ENCODE results near the gene ADGRG2. TPM values are rescaled to one million over a fixed set of nuclear protein-coding genes. Genes with fewer than 3 reads are reported as not detected.
"Not testable (repeated sequence)": the region's sequence is repeated elsewhere in the genome, so short reads cannot be mapped to it uniquely, and the experiment has no call there.

Gene ADGRG2
- total and polyA plus RNA-seq, 7 experiments from 2014 or later, result 0.08 TPM; not detected in 6

DNA sequence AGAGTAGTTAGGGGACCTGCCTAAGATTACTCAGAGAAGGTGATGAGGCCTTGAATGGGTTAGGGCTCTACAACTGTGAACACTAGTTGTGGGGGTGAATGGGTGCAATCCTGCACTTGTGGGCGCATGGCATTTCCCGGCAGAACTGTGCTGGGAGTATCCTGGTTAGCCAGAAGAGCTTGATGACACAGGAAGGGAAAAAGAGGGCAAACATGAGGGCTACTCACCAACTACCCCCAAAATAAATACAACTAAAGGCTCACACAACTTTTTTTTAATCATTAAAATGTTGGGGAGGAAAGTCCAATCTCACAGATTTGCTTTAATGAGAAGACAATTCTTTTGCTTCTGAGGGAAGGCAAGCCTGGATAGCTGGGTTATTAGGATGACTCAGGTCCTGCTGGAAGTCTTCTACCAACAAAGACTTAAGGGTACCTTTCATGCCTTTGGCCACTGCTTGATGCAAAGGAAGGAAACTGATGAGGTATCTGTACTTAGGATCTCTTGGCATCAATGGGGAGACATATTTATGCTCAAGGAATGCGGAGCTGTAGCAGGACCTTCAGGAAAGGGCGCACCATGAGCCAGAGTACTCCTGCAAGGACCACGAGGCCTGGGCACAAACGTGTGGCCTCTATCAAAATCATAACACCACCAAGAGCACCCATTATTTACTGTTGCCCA, 141.0 kb downstream of the ADGRG2 start:
- Histone ChIP-seq H3K4me3 (ENCODE audit: low read length) (no peak overlapping the region), H3K9me3 (ENCODE audit: control insufficient read depth in 2 of 3, low read length in 3 of 3) (no peaks in the 10 kb centered on the region), H3K36me3 (ENCODE audit: control insufficient read depth in 2 of 3, insufficient read depth in 3 of 3, low read length in 3 of 3) (peaks cover 0 to 7% (median 0%) of the 10 kb centered on the region in 3 experiments), H3K27ac (ENCODE audit: low read depth, low read length) (no peak overlapping the region), H3K4me1 (ENCODE audit: control insufficient read depth in 2 of 2, insufficient read depth in 2 of 2, low read length in 2 of 2) (peaks cover 3 to 17% of the 10 kb centered on the region in 2 donors), H3K27me3 (ENCODE audit: control insufficient read depth in 2 of 2, insufficient read depth in 2 of 2, low read length in 2 of 2) (no peaks in the 10 kb centered on the region)
- no peak overlapping the region for H3K27ac Mint-ChIP-seq
- H3K9me3 Mint-ChIP-seq, result no peaks in the 10 kb centered on the region
- intact Hi-C loops (cut with micrococcal nuclease), result no loop called here
- no peaks in the 10 kb centered on the region for H3K27me3 Mint-ChIP-seq
- CTCF ChIA-PET, result no interaction called here
- no peak for DNase-seq
- no peak for ATAC-seq
- POLR2A ChIA-PET, result no interaction called here
- H3K36me3 Mint-ChIP-seq, result no peaks in the 10 kb centered on the region
- no peak overlapping the region for H3K4me3 Mint-ChIP-seq
- peaks cover 5 to 25% (median 10%) of the 10 kb centered on the region in 7 donors for H3K4me1 Mint-ChIP-seq

DNA sequence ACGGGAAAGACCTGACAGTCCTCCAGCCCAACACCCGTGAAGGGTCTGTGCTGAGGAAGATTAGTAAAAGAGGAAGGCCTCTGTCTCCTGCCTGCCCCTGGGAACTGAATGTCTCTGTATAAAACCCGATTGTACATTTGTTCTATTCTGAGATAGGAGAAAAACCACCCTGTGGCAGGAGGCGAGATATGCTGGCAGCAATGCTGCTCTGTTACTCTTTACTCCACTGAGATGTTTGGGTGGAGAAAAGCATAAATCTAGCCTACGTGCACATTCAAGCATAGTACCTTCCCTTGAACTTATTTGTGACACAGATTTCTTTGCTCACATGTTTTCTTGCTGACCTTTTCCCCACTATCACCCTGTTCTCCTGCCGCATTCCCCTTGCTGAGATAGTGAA, 142.0 kb downstream of the ADGRG2 start:
- H3K27me3 ChIP-seq (ENCODE audit: control insufficient read depth in 2 of 2, insufficient read depth in 2 of 2, low read length in 2 of 2); H3K4me3 Mint-ChIP-seq; DNase-seq; H3K36me3 Mint-ChIP-seq; POLR2A ChIA-PET; CTCF ChIA-PET; H3K36me3 ChIP-seq (ENCODE audit: control insufficient read depth in 2 of 3, insufficient read depth in 3 of 3, low read length in 3 of 3); intact Hi-C loops (cut with micrococcal nuclease); H3K27me3 Mint-ChIP-seq; H3K27ac ChIP-seq (ENCODE audit: low read depth, low read length); H3K4me3 ChIP-seq (ENCODE audit: low read length); ATAC-seq; H3K9me3 ChIP-seq (ENCODE audit: control insufficient read depth in 2 of 3, low read length in 3 of 3); H3K27ac Mint-ChIP-seq; H3K9me3 Mint-ChIP-seq: not testable (repeated sequence)
- peaks cover 3 to 17% of the 10 kb centered on the region in 2 donors for H3K4me1 ChIP-seq (ENCODE audit: control insufficient read depth in 2 of 2, insufficient read depth in 2 of 2, low read length in 2 of 2)
- peaks cover 3 to 22% (median 8%) of the 10 kb centered on the region in 7 donors for H3K4me1 Mint-ChIP-seq

DNA sequence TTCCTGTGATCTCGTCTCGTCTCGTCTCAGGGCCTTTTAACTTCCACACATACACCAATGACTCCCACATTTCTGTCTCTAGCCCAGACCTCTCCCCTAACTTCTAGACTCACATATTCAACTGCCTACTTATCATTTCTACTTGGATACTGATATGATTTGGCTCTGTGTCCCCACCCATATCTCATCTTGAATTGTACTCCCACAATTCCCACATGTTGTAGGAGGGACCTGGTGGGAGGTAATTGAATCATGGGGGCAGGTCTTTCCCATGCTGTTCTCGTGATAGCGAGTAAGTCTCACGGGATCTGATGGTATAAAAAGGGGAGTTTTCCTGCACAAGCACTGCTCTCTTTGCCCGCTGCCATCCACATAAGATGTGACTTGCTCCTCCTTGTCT, 147.3 kb downstream of the ADGRG2 start:
- DNase-seq, result no peak
- intact Hi-C loops (cut with micrococcal nuclease), result no loop called here
- no peaks in the 10 kb centered on the region for H3K27me3 ChIP-seq (ENCODE audit: control insufficient read depth in 2 of 2, insufficient read depth in 2 of 2, low read length in 2 of 2)

DNA sequence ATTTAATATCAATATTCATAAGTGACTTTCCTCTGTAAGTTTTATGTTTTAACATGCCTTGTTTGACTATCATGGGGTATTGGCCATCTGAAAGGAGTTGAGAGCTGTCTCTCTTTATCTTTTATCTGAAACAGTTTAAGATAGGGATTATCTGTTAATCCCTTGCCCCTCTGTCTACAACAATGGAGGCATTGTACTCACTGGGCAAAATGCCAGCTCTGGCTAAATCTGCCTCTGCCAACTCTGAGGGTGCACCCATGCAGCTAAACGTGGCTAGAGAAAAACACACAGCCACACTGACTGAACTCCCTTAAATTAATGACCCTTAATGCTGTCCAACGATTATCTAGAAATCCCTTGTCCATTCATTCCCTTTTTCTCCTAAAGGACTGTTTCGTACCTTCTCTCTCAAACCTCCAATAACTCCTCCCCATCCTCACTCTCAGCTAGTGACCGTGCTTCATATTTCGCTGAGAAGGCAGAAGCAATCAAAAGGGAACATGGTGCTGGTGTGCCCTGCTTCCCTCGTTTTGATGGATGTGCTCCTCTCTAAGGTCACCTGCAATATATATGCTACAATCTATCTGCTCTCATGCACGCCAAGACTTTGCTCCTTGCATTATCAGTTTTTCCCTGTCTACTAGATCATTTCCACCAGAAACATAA, 148.6 kb downstream of the ADGRG2 start:
- peaks cover 0 to 9% (median 6%) of the 10 kb centered on the region in 5 donors for H3K36me3 Mint-ChIP-seq
- intact Hi-C loops (cut with micrococcal nuclease), result no loop called here
- Histone ChIP-seq H3K4me1 (ENCODE audit: control insufficient read depth in 2 of 2, insufficient read depth in 2 of 2, low read length in 2 of 2) (no peaks in the 10 kb centered on the region), H3K36me3 (ENCODE audit: control insufficient read depth in 2 of 3, insufficient read depth in 3 of 3, low read length in 3 of 3) (no peaks in the 10 kb centered on the region), H3K27me3 (ENCODE audit: control insufficient read depth in 2 of 2, insufficient read depth in 2 of 2, low read length in 2 of 2) (no peaks in the 10 kb centered on the region), H3K4me3 (ENCODE audit: low read length) (no peak overlapping the region), H3K9me3 (ENCODE audit: control insufficient read depth in 2 of 3, low read length in 3 of 3) (no peaks in the 10 kb centered on the region), H3K27ac (ENCODE audit: low read depth, low read length) (no peak overlapping the region)
- H3K4me3 Mint-ChIP-seq, result no peak overlapping the region
- peaks cover 0 to 19% (median 13%) of the 10 kb centered on the region in 7 donors for H3K4me1 Mint-ChIP-seq
- H3K27me3 Mint-ChIP-seq, result no peaks in the 10 kb centered on the region
- no peak for DNase-seq
- CTCF ChIA-PET, result no interaction called here
- no peak for ATAC-seq
- H3K27ac Mint-ChIP-seq, result no peak overlapping the region
- POLR2A ChIA-PET, result no interaction called here
- H3K9me3 Mint-ChIP-seq, result peaks cover 0 to 3% (median 0%) of the 10 kb centered on the region in 11 donors

More for the DNA sequence above, 147.3 kb downstream of the ADGRG2 start:
- ChIA-PET CTCF (no interaction called here), POLR2A (interaction anchor here (0.6 kb wide), 1 partner anchor 21 kb away, joined by 8 read pairs; no protein-coding TSS in a partner anchor)
- Mint-ChIP-seq H3K4me3 (peak overlapping the region in 1 of 10 donors; percentile 12), H3K27ac (no peak overlapping the region), H3K9me3 (peaks cover 0 to 3% (median 0%) of the 10 kb centered on the region in 11 donors), H3K4me1 (peaks cover 0 to 19% (median 13%) of the 10 kb centered on the region in 7 donors), H3K27me3 (no peaks in the 10 kb centered on the region), H3K36me3 (peaks cover 0 to 9% (median 6%) of the 10 kb centered on the region in 5 donors)
- Histone ChIP-seq H3K4me3 (ENCODE audit: low read length) (no peak overlapping the region), H3K36me3 (ENCODE audit: control insufficient read depth in 2 of 3, insufficient read depth in 3 of 3, low read length in 3 of 3) (no peaks in the 10 kb centered on the region), H3K4me1 (ENCODE audit: control insufficient read depth in 2 of 2, insufficient read depth in 2 of 2, low read length in 2 of 2) (no peaks in the 10 kb centered on the region), H3K27ac (ENCODE audit: low read depth, low read length) (no peak overlapping the region), H3K9me3 (ENCODE audit: control insufficient read depth in 2 of 3, low read length in 3 of 3) (no peaks in the 10 kb centered on the region)
- ATAC-seq, result no peak

DNA sequence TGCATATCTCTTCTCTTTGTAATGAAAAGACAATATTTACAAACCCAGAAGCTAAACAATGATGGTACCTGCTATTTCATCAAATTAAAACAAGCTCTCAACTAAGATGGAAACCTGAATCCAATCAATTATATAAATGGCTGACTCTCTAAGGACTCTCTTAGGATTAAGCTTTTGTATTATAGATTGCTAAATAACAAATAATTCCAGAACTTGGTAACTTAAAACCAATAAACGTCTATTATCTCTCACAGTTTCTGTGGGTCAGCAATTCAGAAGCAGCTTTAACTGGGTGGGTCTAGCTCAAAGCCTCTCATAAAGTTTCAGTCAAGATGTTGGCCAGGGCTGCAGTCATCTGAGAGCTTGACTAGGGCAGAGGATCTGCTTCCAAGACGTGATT, 150.8 kb downstream of the ADGRG2 start:
- intact Hi-C loops (cut with micrococcal nuclease), result no loop called here
- Mint-ChIP-seq H3K27me3 (no peaks in the 10 kb centered on the region), H3K4me1 (peaks cover 0 to 19% (median 16%) of the 10 kb centered on the region in 7 donors), H3K36me3 (peaks cover 0 to 12% (median 6%) of the 10 kb centered on the region in 5 donors), H3K9me3 (peaks cover 0 to 3% (median 0%) of the 10 kb centered on the region in 11 donors), H3K4me3 (no peak overlapping the region), H3K27ac (no peak overlapping the region)
- ATAC-seq, result no peak
- Histone ChIP-seq H3K4me1 (ENCODE audit: control insufficient read depth in 2 of 2, insufficient read depth in 2 of 2, low read length in 2 of 2) (no peaks in the 10 kb centered on the region), H3K27me3 (ENCODE audit: control insufficient read depth in 2 of 2, insufficient read depth in 2 of 2, low read length in 2 of 2) (no peaks in the 10 kb centered on the region), H3K4me3 (ENCODE audit: low read length) (no peak overlapping the region), H3K36me3 (ENCODE audit: control insufficient read depth in 2 of 3, insufficient read depth in 3 of 3, low read length in 3 of 3) (no peaks in the 10 kb centered on the region), H3K27ac (ENCODE audit: low read depth, low read length) (no peak overlapping the region), H3K9me3 (ENCODE audit: control insufficient read depth in 2 of 3, low read length in 3 of 3) (no peaks in the 10 kb centered on the region)
- POLR2A ChIA-PET, result interaction anchor here (1.1 kb wide), 1 partner anchor 33 kb away, joined by 3 read pairs; no protein-coding TSS in a partner anchor
- CTCF ChIA-PET, result no interaction called here
- no peak for DNase-seq

DNA sequence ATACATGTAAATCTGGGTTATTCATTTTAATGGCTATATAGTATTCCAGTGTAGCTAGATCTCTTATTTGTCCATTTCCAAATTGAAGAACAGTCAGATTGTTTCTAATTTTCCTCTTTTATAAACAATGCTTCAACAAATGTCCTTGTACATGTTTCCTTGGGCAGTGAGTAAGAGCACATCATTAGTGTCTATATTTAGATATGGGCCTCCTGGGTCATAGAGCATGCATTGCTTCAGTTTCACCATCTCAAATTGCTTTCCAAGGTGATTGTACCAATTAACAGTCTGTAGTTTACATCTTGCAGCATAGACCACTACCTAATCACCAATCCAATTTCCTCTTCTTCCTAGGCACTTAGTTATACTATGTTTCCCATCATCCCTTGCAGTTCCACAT, 151.8 kb downstream of the ADGRG2 start:
- Histone ChIP-seq H3K4me3 (ENCODE audit: low read length) (no peak overlapping the region), H3K9me3 (ENCODE audit: control insufficient read depth in 2 of 3, low read length in 3 of 3) (no peaks in the 10 kb centered on the region), H3K36me3 (ENCODE audit: control insufficient read depth in 2 of 3, insufficient read depth in 3 of 3, low read length in 3 of 3) (no peaks in the 10 kb centered on the region), H3K4me1 (ENCODE audit: control insufficient read depth in 2 of 2, insufficient read depth in 2 of 2, low read length in 2 of 2) (no peaks in the 10 kb centered on the region), H3K27me3 (ENCODE audit: control insufficient read depth in 2 of 2, insufficient read depth in 2 of 2, low read length in 2 of 2) (no peaks in the 10 kb centered on the region), H3K27ac (ENCODE audit: low read depth, low read length) (no peak overlapping the region)
- CTCF ChIA-PET, result no interaction called here
- H3K27me3 Mint-ChIP-seq, result no peaks in the 10 kb centered on the region
- H3K36me3 Mint-ChIP-seq, result peaks cover 0 to 12% (median 6%) of the 10 kb centered on the region in 5 donors
- no peak for ATAC-seq
- H3K4me3 Mint-ChIP-seq, result no peak overlapping the region
- POLR2A ChIA-PET, result no interaction called here
- H3K27ac Mint-ChIP-seq, result no peak overlapping the region
- intact Hi-C loops (cut with micrococcal nuclease), result no loop called here
- no peak for DNase-seq
- H3K9me3 Mint-ChIP-seq, result peaks cover 0 to 3% (median 0%) of the 10 kb centered on the region in 11 donors
- H3K4me1 Mint-ChIP-seq, result peaks cover 0 to 17% (median 16%) of the 10 kb centered on the region in 7 donors

Data from naive thymus-derived CD4-positive, alpha-beta T cell (primary cell).